Measurements from ENCODE around the gene ZMYND15. TPM values are rescaled to one million over a fixed set of nuclear protein-coding genes. Genes with fewer than 3 reads are reported as not detected.

ZMYND15 gene
- total and polyA plus RNA-seq, 2 experiments from 2014 or later = 0.16 to 0.32 TPM

DNA sequence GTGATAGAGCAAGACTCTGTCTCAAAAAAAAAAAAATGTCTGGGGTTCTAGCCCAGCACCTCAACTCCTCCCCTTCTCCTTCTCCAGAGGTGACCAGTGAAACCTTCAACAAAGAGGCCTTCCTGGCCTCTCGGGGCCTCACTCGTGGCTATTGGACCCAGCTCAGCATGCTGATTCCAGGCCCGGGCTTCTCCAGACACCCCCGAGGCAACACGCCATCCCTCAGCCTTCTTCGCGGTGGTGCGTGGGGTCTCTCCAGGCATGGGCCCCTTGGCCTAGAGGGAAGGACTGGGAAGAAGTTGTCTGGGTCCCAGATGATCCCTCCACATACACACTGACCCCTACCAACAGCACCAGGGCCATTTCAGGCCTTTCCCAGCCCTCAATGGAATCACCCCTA, 3.6 kb downstream of the ZMYND15 start:
- peaks cover 6% of the 10 kb centered on the region; the same call in 1 of the 2 replicates for H3K27me3 ChIP-seq (replicated peaks; ENCODE audit: insufficient read depth)
- H3K79me2 ChIP-seq (ENCODE audit: insufficient read depth) = no peaks in the 10 kb centered on the region
- no peaks in the 10 kb centered on the region for H3K9me2 ChIP-seq (ENCODE audit: insufficient read depth)
- no peak overlapping the region for H3K27ac ChIP-seq
- no peak overlapping the region for H2AFZ ChIP-seq
- H3K9ac ChIP-seq = no peak overlapping the region
- H3K36me3 ChIP-seq (ENCODE audit: low read depth) = no peaks in the 10 kb centered on the region
- H3K4me1 ChIP-seq (ENCODE audit: insufficient read depth) = no peaks in the 10 kb centered on the region
- no peaks in the 10 kb centered on the region for H4K20me1 ChIP-seq (ENCODE audit: insufficient read depth)
- H3F3A ChIP-seq (ENCODE audit: insufficient read depth) = no peaks in the 10 kb centered on the region
- H3K9me3 ChIP-seq (ENCODE audit: low read depth) = no peaks in the 10 kb centered on the region
- in situ Hi-C loops (cut with MboI) = no loop called here
- TF ChIP-seq EZH2phosphoT487 (IDR thresholded peaks at IDR 0.05; ENCODE audit: insufficient read depth, low read depth) = no peak
- no peak for TF ChIP-seq EZH2 (IDR thresholded peaks at IDR 0.05; ENCODE audit: insufficient read depth, poor library complexity, severe bottlenecking)
- WGBS, 2 experiments (ENCODE audit: low coverage in 1 of 2, low lambda C conversion rate in 2 of 2, missing lambda C conversion rate in 2 of 2) = 78 to 87% methylated on average over 6 to 8 of the region's 8 CpGs
- H3K4me3 ChIP-seq = no peak overlapping the region
- H3K4me2 ChIP-seq (ENCODE audit: unreplicated experiment) = no peak overlapping the region
- no peak for DNase-seq

- TF ChIP-seq EZH2 (IDR thresholded peaks at IDR 0.05; ENCODE audit: insufficient read depth, poor library complexity, severe bottlenecking) (no peak), EZH2phosphoT487 (IDR thresholded peaks at IDR 0.05; ENCODE audit: insufficient read depth, low read depth) (no peak)
- Histone ChIP-seq H3K9me2 (ENCODE audit: insufficient read depth) (no peaks in the 10 kb centered on the region), H3F3A (ENCODE audit: insufficient read depth) (no peaks in the 10 kb centered on the region), H3K27ac (no peak overlapping the region), H3K79me2 (ENCODE audit: insufficient read depth) (no peaks in the 10 kb centered on the region), H3K27me3 (replicated peaks; ENCODE audit: insufficient read depth) (no peaks in the 10 kb centered on the region; the same call in 1 of the 2 replicates), H3K4me3 (no peak overlapping the region), H3K9me3 (ENCODE audit: low read depth) (no peaks in the 10 kb centered on the region), H3K9ac (no peak overlapping the region), H3K36me3 (ENCODE audit: low read depth) (no peaks in the 10 kb centered on the region), H3K4me1 (ENCODE audit: insufficient read depth) (no peaks in the 10 kb centered on the region), H4K20me1 (ENCODE audit: insufficient read depth) (no peaks in the 10 kb centered on the region), H3K4me2 (ENCODE audit: unreplicated experiment) (no peak overlapping the region), H2AFZ (no peak overlapping the region)
- WGBS, 2 experiments (ENCODE audit: low coverage in 1 of 2, low lambda C conversion rate in 2 of 2, missing lambda C conversion rate in 2 of 2) = 74 to 77% methylated on average over 9 of the region's 9 CpGs
- no peak for DNase-seq
- in situ Hi-C loops (cut with MboI) = no loop called here
These were observed 4.3 kb downstream of the ZMYND15 start for GRCh38 chr17:4743898-4744297.

DNA sequence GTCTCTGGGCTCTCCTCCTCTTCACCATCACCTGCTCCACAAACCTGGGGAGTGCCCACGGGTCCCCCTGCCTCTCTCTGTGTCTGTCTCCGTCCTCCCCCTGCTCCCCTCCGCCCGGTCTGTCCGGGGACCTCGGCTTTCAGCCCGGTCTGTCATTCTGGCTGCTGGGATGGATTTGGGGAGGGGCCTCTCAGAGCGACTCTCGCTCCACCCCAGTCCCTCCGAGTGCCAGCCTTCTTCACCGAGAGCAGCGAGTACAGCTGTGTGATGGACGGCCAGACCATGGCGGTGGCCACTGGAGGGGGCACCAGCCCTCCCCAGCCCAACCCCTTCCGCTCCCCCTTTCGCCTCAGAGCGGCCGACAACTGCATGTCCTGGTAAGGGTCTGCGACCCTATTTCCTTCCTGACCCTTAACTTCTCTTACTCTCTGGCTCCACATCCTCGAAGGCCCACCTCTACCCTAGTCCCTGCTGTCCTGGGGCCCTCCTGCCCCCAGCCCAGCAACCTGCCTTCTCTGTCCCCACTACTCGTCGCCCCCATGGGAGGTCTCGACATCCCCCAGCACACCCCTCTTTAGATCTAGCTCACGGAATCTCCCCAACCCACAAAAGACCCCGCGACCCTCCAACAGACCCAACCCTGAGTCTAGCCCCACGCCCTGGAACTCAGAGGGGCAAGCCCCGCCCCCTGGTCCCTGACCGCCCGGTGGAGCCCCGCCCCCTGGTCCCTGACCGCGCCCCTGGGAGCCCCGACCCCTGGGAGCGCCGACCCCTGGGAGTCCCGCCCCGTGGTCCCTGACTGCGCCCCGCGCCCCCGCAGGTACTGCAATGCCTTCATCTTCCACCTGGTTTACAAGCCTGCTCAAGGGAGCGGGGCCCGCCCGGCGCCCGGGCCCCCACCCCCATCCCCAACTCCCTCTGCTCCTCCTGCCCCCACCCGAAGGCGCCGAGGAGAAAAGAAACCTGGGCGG, 5.7 kb downstream of the ZMYND15 start:
- WGBS, 2 experiments (ENCODE audit: low coverage in 1 of 2, low lambda C conversion rate in 2 of 2, missing lambda C conversion rate in 2 of 2) = 9 to 14% methylated on average over 20 to 51 of the region's 51 CpGs
- Histone ChIP-seq H3K9me2 (ENCODE audit: insufficient read depth) (no peaks in the 10 kb centered on the region), H3K4me1 (ENCODE audit: insufficient read depth) (no peaks in the 10 kb centered on the region), H3K36me3 (ENCODE audit: low read depth) (no peaks in the 10 kb centered on the region), H3K79me2 (ENCODE audit: insufficient read depth) (no peaks in the 10 kb centered on the region), H3K9ac (no peak overlapping the region), H3K9me3 (ENCODE audit: low read depth) (no peaks in the 10 kb centered on the region), H4K20me1 (ENCODE audit: insufficient read depth) (no peaks in the 10 kb centered on the region), H3F3A (ENCODE audit: insufficient read depth) (no peaks in the 10 kb centered on the region), H3K4me3 (no peak overlapping the region), H3K4me2 (ENCODE audit: unreplicated experiment) (no peak overlapping the region), H3K27ac (no peak overlapping the region), H3K27me3 (replicated peaks; ENCODE audit: insufficient read depth) (no peaks in the 10 kb centered on the region; the same call in 1 of the 2 replicates), H2AFZ (no peak overlapping the region)
- TF ChIP-seq EZH2 (IDR thresholded peaks at IDR 0.05; ENCODE audit: insufficient read depth, poor library complexity, severe bottlenecking) (no peak), EZH2phosphoT487 (IDR thresholded peaks at IDR 0.05; ENCODE audit: insufficient read depth, low read depth) (no peak)
- in situ Hi-C loops (cut with MboI) = no loop called here
- DNase-seq = no peak

DNA sequence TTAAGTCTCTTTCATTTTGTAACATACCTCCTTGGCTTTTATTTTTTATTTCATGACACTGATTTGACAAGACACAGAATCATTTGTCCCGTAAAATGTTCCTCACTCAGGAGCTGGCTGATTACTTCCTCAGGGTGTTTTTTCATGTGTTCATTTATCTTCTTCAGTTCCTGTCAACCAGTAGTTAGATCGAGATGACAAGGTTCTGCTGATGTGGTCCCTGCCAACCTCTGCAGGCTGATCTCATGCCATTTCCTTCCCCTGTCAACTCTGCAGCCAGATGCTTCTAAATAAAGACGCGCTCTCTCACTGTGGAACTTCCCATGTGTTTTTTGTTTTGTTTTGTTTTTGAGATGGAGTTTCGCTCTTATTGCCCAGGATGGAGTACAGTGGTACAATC, 8.2 kb downstream of the ZMYND15 start:
- Histone ChIP-seq H3K4me3 (no peak overlapping the region), H3K4me2 (ENCODE audit: unreplicated experiment) (no peak overlapping the region), H3K27me3 (replicated peaks; ENCODE audit: insufficient read depth) (no peaks in the 10 kb centered on the region; the same call in 1 of the 2 replicates), H3F3A (ENCODE audit: insufficient read depth) (no peaks in the 10 kb centered on the region), H3K4me1 (ENCODE audit: insufficient read depth) (no peaks in the 10 kb centered on the region), H3K36me3 (ENCODE audit: low read depth) (no peaks in the 10 kb centered on the region), H2AFZ (no peak overlapping the region), H3K9ac (no peak overlapping the region), H3K27ac (no peak overlapping the region), H3K79me2 (ENCODE audit: insufficient read depth) (no peaks in the 10 kb centered on the region), H3K9me2 (ENCODE audit: insufficient read depth) (no peaks in the 10 kb centered on the region), H3K9me3 (ENCODE audit: low read depth) (no peaks in the 10 kb centered on the region), H4K20me1 (ENCODE audit: insufficient read depth) (no peaks in the 10 kb centered on the region)
- in situ Hi-C loops (cut with MboI) = no loop called here
- no peak for DNase-seq
- no peak for TF ChIP-seq EZH2 (IDR thresholded peaks at IDR 0.05; ENCODE audit: insufficient read depth, poor library complexity, severe bottlenecking)
- no peak for TF ChIP-seq EZH2phosphoT487 (IDR thresholded peaks at IDR 0.05; ENCODE audit: insufficient read depth, low read depth)
- 10 to 13% methylated on average over 5 of the region's 5 CpGs for WGBS, 2 experiments (ENCODE audit: low coverage in 1 of 2, low lambda C conversion rate in 2 of 2, missing lambda C conversion rate in 2 of 2)

Measured in GM23248 (cell line).